ENCODE results near the gene PPOX.

PPOX gene

DNA sequence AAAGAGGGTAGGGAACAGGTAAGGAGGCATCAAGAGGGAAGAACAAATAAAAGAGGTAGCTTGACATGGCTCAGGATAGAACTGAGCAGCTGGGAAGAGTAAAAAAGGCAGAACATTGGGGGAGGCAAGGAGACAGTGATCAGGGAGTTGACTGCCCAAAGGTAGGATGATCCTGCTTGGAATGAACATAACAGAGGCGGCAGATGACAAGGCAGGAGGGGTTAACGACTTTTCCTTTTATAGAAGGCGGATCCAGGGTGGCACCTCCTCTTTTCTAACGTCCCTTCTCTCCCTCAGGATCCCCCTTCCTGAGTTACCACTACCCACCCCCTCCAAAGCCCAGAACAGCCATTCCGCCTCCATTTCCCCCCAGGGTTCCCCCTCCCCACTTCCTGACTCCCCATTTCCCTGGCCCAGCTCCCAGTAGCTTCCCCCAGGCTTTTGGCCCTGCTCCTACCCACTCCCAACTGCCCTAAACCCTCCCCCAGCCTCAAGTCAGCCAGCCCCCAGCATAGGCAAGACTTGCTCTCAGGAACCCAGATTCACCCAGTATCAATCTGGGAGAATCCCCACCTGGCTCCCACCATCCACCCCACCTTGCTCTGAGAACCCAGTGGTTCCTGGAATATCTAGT, 33.4 kb downstream of the PPOX start:
- TF ChIP-seq, protein P1, sequence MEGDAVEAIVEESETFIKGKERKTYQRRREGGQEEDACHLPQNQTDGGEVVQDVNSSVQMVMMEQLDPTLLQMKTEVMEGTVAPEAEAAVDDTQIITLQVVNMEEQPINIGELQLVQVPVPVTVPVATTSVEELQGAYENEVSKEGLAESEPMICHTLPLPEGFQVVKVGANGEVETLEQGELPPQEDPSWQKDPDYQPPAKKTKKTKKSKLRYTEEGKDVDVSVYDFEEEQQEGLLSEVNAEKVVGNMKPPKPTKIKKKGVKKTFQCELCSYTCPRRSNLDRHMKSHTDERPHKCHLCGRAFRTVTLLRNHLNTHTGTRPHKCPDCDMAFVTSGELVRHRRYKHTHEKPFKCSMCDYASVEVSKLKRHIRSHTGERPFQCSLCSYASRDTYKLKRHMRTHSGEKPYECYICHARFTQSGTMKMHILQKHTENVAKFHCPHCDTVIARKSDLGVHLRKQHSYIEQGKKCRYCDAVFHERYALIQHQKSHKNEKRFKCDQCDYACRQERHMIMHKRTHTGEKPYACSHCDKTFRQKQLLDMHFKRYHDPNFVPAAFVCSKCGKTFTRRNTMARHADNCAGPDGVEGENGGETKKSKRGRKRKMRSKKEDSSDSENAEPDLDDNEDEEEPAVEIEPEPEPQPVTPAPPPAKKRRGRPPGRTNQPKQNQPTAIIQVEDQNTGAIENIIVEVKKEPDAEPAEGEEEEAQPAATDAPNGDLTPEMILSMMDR (IDR thresholded peaks at IDR 0.05) = no peak
- TF ChIP-seq ZFX (IDR thresholded peaks at IDR 0.05; ENCODE audit: borderline replicate concordance) = no peak
- no peak overlapping the region for H3K27ac ChIP-seq

DNA sequence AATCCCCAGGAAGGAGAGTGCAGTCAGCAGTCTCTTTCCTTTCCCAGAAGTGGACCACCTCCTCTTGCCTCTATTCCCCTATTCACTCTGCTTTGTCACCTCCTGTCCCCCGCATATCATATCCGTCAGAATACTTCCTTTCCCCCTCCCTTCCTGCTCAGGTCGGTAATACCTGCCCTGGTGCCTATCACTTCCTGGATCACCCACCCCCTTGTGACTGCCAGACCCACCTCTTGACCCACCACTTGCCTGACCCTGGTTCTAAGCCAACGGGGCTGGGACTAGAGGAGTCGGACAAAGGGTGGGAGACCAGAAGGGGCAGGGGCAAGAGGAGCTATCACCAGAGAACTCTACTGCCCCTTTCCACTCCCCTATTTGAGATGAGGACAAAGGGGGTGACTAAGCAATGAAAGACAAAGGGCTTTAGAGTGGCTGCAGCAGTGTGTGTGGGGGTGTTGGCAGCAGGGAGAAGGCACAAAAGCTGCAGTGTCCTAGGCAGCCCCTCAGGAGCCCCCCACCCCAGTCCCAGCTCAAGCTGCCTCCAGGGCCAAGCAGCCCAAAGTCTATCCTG, 34.3 kb downstream of the PPOX start:
- TF ChIP-seq, protein P1 (IDR thresholded peaks at IDR 0.05) = no peak
- no peak for TF ChIP-seq ZFX (IDR thresholded peaks at IDR 0.05; ENCODE audit: borderline replicate concordance)
- H3K27ac ChIP-seq = peak overlapping the region; percentile 88

DNA sequence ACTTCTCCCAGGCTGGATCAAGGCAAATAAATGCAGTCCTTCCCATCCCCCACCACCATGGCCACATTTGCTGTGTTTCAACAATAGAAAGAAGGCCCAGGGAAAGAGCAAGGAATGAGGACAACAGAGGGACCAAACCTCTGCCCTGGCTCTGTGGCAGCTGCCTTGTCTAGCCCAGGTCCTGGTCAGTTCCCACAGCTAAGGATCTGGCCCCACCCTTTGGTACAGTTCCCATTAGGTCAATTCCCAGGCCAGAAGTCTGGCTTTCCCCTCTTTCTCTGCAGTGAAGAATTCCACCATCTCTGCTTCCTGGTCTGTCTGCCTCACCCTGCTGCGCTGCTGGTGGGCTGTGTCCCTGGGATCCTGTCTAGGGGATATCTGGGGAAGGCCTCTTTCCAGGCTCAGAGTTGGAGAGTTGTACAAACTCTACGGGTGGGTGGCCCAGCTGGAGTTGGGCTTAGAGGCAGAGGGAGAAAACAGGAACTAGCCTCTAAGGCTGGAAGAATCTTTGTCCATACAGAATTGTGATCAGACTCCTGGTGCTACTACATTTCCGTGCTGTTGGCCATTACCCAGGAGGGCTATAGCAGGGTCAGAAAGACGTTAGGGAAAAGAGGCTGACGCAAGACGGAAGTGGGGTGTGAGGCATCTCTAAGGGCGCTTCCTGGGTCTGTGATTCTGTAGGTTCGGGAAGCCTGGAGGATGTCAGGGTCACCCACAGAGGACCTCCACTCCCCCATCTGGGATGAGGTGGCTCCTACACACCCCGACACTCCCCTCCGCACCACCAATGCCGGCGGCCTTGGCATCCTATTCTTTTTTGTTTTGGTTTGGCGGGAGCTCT, 35.0 kb downstream of the PPOX start:
- peak overlapping the region; percentile 88 for H3K27ac ChIP-seq
- TF ChIP-seq, protein P1 (IDR thresholded peaks at IDR 0.05) = no peak
- TF ChIP-seq ZFX (IDR thresholded peaks at IDR 0.05; ENCODE audit: borderline replicate concordance) = no peak

DNA sequence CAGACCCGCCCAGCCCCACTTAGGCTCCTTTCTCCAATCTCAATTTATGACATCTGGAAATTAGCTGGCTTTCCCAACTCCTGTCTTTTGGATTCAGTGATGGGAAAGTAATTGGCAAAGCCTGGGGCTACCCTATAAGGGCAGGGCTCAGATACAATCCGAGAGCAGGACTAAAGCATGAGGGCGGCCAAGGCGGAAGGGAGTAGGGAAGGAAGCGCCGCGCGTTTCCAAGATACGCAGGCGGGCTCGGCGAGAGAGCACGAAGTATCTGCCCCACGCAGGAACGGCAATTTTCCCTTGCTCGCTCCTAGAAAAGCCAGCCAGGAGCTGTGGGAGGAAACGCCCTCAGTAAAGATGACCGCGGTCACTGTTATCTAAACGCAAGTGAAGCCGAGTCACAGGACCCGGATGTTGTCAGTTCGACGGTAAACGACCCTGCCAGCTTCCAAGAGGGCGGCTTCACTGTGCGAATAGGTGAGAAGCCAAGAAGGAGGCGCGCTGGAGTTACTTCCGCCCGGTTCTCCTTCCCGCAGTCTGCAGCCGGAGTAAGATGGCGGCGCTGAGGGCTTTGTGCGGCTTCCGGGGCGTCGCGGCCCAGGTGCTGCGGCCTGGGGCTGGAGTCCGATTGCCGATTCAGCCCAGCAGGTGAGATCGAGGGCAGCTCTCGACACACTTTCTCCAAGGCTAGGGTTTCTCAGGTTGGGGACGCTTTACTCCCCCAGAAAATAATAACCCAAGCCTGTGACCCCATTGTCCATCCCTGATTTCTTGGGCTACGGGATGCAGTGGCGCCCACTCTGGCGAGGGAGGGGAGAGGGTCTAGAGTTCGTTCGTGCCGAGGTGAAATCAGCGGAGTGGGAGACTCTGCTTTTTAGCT, 35.8 kb downstream of the PPOX start, which contains the start of gene NDUFS2:
TSS of gene NDUFS2 (plus strand) at position 532 of the 877 bp plus-strand sequence. CDS start at position 551, 19 bp downstream.
- TF ChIP-seq, protein P1 (IDR thresholded peaks at IDR 0.05) = peak; percentile 57
- TF ChIP-seq ZFX (IDR thresholded peaks at IDR 0.05; ENCODE audit: borderline replicate concordance) = no peak
- H3K27ac ChIP-seq = peak within 1 kb of the TSS; percentile 88

DNA sequence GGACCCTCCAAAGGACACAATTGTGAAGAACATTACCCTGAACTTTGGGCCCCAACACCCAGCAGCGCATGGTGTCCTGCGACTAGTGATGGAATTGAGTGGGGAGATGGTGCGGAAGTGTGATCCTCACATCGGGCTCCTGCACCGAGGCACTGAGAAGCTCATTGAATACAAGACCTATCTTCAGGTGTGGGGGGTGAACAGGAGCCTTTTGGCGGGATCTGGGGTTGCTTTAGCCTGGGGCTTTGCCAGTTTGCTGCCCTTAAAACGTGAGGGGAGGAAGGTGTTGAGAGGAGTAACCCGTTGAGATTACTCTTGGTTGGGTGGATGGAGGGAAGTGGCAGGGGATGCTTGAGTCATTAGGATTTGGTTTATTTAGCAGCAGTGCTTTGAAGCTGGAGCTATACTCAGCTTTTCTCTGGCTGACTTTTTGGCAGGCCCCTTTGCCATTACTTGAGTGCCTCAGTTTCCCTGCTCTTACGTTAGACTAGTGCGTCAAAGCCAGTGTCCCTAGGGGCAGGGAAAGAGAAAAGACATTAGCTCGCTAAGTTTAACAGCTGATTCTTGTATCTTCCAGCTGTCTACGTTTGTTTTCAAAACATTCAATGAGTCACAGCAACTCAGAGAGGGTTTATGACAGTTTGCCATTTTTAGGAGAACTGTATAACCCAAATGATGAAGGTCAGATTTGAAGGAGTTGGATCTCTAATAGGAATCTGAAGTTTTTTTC, 40.4 kb downstream of the PPOX start:
- H3K27ac ChIP-seq = no peak overlapping the region
- TF ChIP-seq, protein P1 (IDR thresholded peaks at IDR 0.05) = no peak
- no peak for TF ChIP-seq ZFX (IDR thresholded peaks at IDR 0.05; ENCODE audit: borderline replicate concordance)

DNA sequence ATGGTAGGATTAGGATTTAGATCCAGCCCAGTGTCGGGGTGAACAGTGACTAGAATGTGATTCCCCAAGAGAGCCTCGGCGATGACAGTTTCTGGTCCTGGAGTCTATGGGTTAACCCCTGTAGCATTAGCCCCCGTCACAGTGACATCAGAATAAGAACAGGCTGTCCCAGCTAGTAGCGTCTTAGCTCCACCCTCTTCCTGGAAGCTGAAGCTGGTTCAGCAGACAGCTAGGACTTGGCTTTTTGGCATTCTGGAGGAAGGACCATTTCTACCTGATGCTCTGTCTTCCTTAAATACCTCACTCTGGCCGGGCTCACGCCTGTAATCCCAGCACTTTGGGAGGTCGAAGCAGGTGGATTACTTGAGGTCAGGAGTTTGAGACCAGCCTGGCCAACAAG, 40.9 kb downstream of the PPOX start:
- H3K27ac ChIP-seq = no peak overlapping the region
- TF ChIP-seq, protein P1 (IDR thresholded peaks at IDR 0.05) = no peak
- no peak for TF ChIP-seq ZFX (IDR thresholded peaks at IDR 0.05; ENCODE audit: borderline replicate concordance)
